GM23248 (cell line): ENCODE data around the gene PRDM16. TPM values are rescaled to one million over a fixed set of nuclear protein-coding genes. Genes with fewer than 3 reads are reported as not detected.
"Not testable (repeated sequence)": the region's sequence is repeated elsewhere in the genome, so short reads cannot be mapped to it uniquely, and the experiment has no call there.

Experiments used
- DNase-seq: peaks from one replicate; pipeline ENCODE4 v3.0.0-alpha.2; 2015
- H2AFZ ChIP-seq: fragments of 200-600 bp; sonication (generic); 2 replicates; pipeline ENCODE4 v1.6.1; 2016; ENCODE audit warnings: antibody characterized with exemption
- H3F3A ChIP-seq: fragments of 200-600 bp; sonication (generic); 2 replicates; pipeline ENCODE4 v1.6.1; 2016; ENCODE audit warnings: mild to moderate bottlenecking, antibody characterized with exemption, mixed run types; ENCODE audit not compliant: insufficient read depth
- H3K27ac ChIP-seq: fragments of 200-600 bp; sonication (generic); 2 replicates; pipeline ENCODE4 v1.5.1; 2016; ENCODE audit warnings: mild to moderate bottlenecking
- H3K27me3 ChIP-seq: fragments of 200-600 bp; sonication (generic); replicated peaks from 2 replicates; pipeline ENCODE4 v1.6.1; 2016; ENCODE audit warnings: mild to moderate bottlenecking; ENCODE audit not compliant: insufficient read depth
- H3K36me3 ChIP-seq: fragments of 200-600 bp; sonication (generic); 2 replicates; pipeline ENCODE4 v1.6.1; 2016; ENCODE audit warnings: low read depth, mild to moderate bottlenecking
- H3K4me1 ChIP-seq: fragments of 200-600 bp; sonication (generic); 2 replicates; pipeline ENCODE4 v1.6.1; 2016; ENCODE audit warnings: mild to moderate bottlenecking; ENCODE audit not compliant: insufficient read depth
- H3K4me2 ChIP-seq: fragments of 200-600 bp; sonication (generic); one replicate; pipeline ENCODE4 v1.6.1; 2016; ENCODE audit warnings: mild to moderate bottlenecking; ENCODE audit not compliant: unreplicated experiment
- H3K4me3 ChIP-seq: fragments of 200-600 bp; sonication (generic); 2 replicates; pipeline ENCODE4 v1.5.1; 2016; ENCODE audit warnings: mild to moderate bottlenecking
- H3K79me2 ChIP-seq: fragments of 200-600 bp; sonication (generic); 2 replicates; pipeline ENCODE4 v1.6.1; 2016; ENCODE audit warnings: mild to moderate bottlenecking; ENCODE audit not compliant: insufficient read depth
- H3K9ac ChIP-seq: fragments of 200-600 bp; sonication (generic); 2 replicates; pipeline ENCODE4 v1.6.1; 2016; ENCODE audit warnings: mild to moderate bottlenecking
- H3K9me2 ChIP-seq: fragments of 200-600 bp; sonication (generic); 2 replicates; pipeline ENCODE4 v1.6.1; 2016; ENCODE audit warnings: mixed run types, mild to moderate bottlenecking, moderate library complexity; ENCODE audit not compliant: insufficient read depth
- H3K9me3 ChIP-seq: fragments of 200-600 bp; sonication (generic); one replicate; pipeline ENCODE4 v1.6.1; 2017; ENCODE audit warnings: low read depth
- H4K20me1 ChIP-seq: fragments of 200-600 bp; sonication (generic); 2 replicates; pipeline ENCODE4 v1.6.0; 2016; ENCODE audit not compliant: insufficient read depth
- EZH2 ChIP-seq: fragments of 200-600 bp; sonication (generic); IDR thresholded peaks from 2 replicates; pipeline ENCODE4 v1.6.1; 2018; ENCODE audit warnings: antibody characterized with exemption, mild to moderate bottlenecking; ENCODE audit not compliant: insufficient read depth, poor library complexity, severe bottlenecking
- EZH2phosphoT487 ChIP-seq: fragments of 200-600 bp; sonication (generic); IDR thresholded peaks from 2 replicates; pipeline ENCODE4 v1.6.1; 2018; ENCODE audit warnings: antibody characterized with exemption, moderate library complexity, mild to moderate bottlenecking, low read depth; ENCODE audit not compliant: insufficient read depth
- WGBS, 2 experiments: methylation state at CpG; one replicate each; pipeline ENCODE4 v1.1.6; 2015 to 2017; ENCODE audit warnings: low lambda C conversion rate in 2 of 2, low coverage in 1 of 2; ENCODE audit errors: missing lambda C conversion rate in 2 of 2; 5-methylcytosine and 5-hydroxymethylcytosine counted together
- in situ Hi-C: fragments of 300-500 bp; cut with MboI; formaldehyde crosslinking; loops from 2 replicates; pipeline ENCODE4 v1.15.0; 2020
- polyA plus RNA-seq: library from polyadenylated mRNA; unstranded; fragments of >200 nt; fragmentation: Nextera tagmentation; extraction: Ambion mirVana; gene quantifications from 2 replicates; pipeline ENCODE4 v1.2.1, GENCODE V29; 2016
- total RNA-seq: library from RNA; depleted of rRNA; stranded (reverse); fragments of >200 nt; shearing (Covaris generic); gene quantifications from 2 replicates; pipeline ENCODE4 v1.2.3, GENCODE V29; 2014

PRDM16 gene
- total and polyA plus RNA-seq, 2 experiments from 2014 or later, result 0.18 TPM; not detected in 1

DNA sequence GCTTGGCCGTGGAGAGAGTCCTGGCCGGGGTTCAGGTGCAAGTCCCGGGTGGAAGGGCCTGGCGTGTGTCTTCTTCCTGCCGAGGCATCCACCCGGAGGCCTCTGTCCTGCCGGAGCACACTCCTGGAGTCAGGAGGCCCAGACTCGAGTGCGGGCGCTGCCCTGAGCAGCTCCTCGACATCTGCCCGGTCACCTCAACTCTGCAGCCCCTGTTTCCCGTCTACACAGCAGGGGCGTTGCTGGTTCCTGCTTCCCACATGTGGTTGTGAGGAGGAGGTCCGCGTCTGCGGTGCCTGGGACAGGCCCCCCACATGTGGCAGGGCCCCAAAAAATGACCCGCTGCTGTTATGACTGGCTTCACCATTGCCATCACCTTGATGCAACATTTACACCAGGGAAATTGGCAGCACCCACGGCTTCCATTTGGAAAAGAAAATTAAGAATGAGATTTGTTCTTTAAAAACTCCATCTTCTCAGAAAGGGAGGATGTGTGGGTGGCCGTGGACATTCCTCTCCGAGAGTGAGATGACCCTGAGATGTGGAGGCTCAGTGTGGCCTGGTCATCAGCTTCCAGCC is 169.8 kb downstream of the PRDM16 start:
- Histone ChIP-seq H3K9ac (no peak overlapping the region), H3K4me1 (no peaks in the 10 kb centered on the region), H3K36me3 (no peaks in the 10 kb centered on the region), H4K20me1 (no peaks in the 10 kb centered on the region), H3K4me2 (no peak overlapping the region), H3K79me2 (no peaks in the 10 kb centered on the region), H3K4me3 (no peak overlapping the region), H3K9me3 (no peaks in the 10 kb centered on the region), H3F3A (no peaks in the 10 kb centered on the region), H3K27me3 (peaks cover 15% of the 10 kb centered on the region; the same call in 1 of the 2 replicates), H3K9me2 (no peaks in the 10 kb centered on the region), H2AFZ (no peak overlapping the region), H3K27ac (no peak overlapping the region)
- 70 to 72% methylated on average over 21 of the region's 21 CpGs for WGBS, 2 experiments
- no peak for DNase-seq
- no peak for TF ChIP-seq EZH2
- TF ChIP-seq EZH2phosphoT487, result no peak
- in situ Hi-C loops, result no loop called here

DNA sequence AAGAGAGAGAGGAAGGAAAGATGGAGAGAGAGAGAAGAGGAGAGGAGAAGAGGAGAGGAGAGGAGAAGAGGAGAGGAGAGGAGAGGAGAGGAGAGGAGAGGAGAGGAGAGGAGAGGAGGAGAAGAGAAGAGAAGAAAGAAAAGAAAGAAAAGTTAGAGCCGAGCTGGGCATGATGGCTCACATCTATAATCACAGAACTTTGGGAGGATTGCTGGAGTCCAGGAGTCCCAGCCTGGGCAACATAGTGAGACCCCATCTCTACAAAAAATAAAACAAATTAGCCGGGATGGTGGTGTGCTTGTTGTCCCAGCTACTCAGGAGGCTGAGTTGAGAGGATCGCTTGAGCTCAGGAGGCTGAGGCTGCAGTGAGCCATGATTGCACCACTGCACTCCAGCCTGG is 171.0 kb downstream of the PRDM16 start:
- H3K9me2 ChIP-seq, H2AFZ ChIP-seq, H3K9ac ChIP-seq, H3F3A ChIP-seq, H3K36me3 ChIP-seq, in situ Hi-C loops, H3K27ac ChIP-seq, H3K4me2 ChIP-seq, H3K4me1 ChIP-seq, H3K9me3 ChIP-seq, H3K4me3 ChIP-seq, DNase-seq, H4K20me1 ChIP-seq, H3K79me2 ChIP-seq: not testable (repeated sequence)
- WGBS, 2 experiments, result 47 to 72% methylated on average over 2 to 3 of the region's 3 CpGs
- peaks cover 15% of the 10 kb centered on the region; the same call in 1 of the 2 replicates for H3K27me3 ChIP-seq

DNA sequence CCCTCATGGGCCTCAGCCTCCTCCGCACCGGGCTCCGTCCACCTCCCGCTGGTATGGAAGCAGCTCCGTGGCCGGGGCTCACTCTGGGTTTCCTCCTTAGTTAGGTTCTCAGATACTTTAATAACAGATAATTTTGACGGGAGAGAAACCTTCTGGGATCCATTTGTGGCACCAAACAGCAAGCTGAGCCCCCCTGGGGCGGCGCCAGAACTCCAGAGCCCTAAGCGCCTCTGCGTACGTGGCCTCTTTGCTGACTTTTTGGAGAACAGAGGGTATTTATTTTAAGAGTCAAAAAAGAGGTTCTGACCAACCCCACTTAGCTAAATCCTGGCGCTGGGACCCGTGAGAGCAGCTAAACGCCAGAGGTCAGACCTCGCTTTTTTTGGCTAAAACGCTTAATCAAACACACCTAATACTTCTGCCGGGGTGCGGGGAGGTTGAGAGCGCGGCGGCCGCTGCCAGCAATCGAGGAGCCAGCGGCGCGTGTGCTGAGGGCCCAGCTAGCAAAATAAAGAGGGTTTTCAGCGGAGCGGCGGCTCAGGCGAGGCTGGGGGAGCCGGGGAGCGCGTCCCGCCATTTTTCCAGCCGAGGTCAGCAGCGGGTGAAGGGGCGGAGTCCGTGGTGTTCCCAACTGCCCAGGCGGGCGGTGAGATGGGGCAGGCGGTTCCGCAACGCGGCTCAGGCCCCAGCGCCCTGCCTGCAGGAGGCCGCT is 171.7 kb downstream of the PRDM16 start:
- DNase-seq, result no peak
- H3K9me2 ChIP-seq, result no peaks in the 10 kb centered on the region

DNA sequence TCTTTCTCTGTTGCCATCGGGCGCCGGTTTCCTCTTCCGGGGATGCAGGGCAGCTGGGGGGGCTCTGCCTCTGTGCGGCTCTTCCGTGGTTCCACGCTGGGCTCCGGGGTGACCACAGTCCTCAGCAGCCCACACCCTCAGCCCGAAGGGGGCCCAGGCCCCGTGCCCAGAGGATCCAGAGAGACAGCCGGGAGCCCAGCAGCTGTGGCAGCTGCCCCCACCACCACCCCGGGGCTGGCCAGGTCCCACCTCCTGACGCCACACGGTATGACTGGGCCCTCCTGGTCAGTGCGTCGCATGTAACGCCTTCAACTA is 172.2 kb downstream of the PRDM16 start:
- Histone ChIP-seq H3K27me3 (peaks cover 22% of the 10 kb centered on the region; the same call in 1 of the 2 replicates), H3K36me3 (no peaks in the 10 kb centered on the region), H4K20me1 (no peaks in the 10 kb centered on the region), H3K9me2 (no peaks in the 10 kb centered on the region), H3K4me2 (no peak overlapping the region), H2AFZ (no peak overlapping the region), H3F3A (no peaks in the 10 kb centered on the region), H3K27ac (no peak overlapping the region), H3K9me3 (no peaks in the 10 kb centered on the region), H3K9ac (no peak overlapping the region), H3K4me1 (no peaks in the 10 kb centered on the region), H3K79me2 (no peaks in the 10 kb centered on the region), H3K4me3 (no peak overlapping the region)
- DNase-seq, result no peak
- 73 to 84% methylated on average over 11 to 17 of the region's 17 CpGs for WGBS, 2 experiments
- in situ Hi-C loops, result no loop called here
- TF ChIP-seq EZH2phosphoT487 (no peak), EZH2 (no peak)

More for the DNA sequence above, 171.7 kb downstream of the PRDM16 start:
- no peaks in the 10 kb centered on the region for H3K79me2 ChIP-seq
- TF ChIP-seq EZH2phosphoT487 (no peak), EZH2 (no peak)
- no peak overlapping the region for H3K4me2 ChIP-seq
- H3K9me3 ChIP-seq, result no peaks in the 10 kb centered on the region
- H4K20me1 ChIP-seq, result no peaks in the 10 kb centered on the region
- no peaks in the 10 kb centered on the region for H3K36me3 ChIP-seq
- no peak overlapping the region for H3K4me3 ChIP-seq
- H3K27ac ChIP-seq, result no peak overlapping the region
- H3F3A ChIP-seq, result no peaks in the 10 kb centered on the region
- H3K9ac ChIP-seq, result no peak overlapping the region
- in situ Hi-C loops, result no loop called here
- no peaks in the 10 kb centered on the region for H3K4me1 ChIP-seq
- 48 to 55% methylated on average over 37 to 47 of the region's 47 CpGs for WGBS, 2 experiments
- peaks cover 18% of the 10 kb centered on the region; the same call in 1 of the 2 replicates for H3K27me3 ChIP-seq
- H2AFZ ChIP-seq, result no peak overlapping the region
